GM19035 (cell line): ENCODE measurements around the gene SELENOF.
"Not testable (repeated sequence)": the region's sequence is repeated elsewhere in the genome, so short reads cannot be mapped to it uniquely, and the experiment has no call there.

Experiments used
- ATAC-seq: cut with Tn5 transposase; IDR thresholded peaks from one replicate; pipeline ENCODE4 v1.9.1; 2021; ENCODE audit not compliant: unreplicated experiment

SELENOF gene

DNA sequence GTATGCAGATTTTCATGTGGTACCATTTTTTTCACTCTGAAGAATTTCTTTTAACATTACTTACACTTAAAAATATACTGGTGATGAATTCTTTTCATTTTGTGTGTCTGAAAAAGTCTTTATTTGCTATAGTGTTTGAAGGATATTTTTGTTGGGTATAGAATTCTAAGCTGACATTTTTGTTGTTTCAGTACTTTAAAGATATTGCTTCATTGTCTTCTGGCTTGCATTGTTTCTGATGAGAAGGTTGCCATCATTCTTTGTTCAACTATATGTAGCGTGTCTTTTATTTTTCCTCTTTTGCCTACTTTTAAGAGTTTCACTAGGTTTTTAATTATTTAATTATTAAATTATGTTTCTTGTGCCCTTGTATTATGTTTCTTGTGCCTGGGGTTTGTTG is 8.5 kb upstream of the SELENOF start:
- ATAC-seq: no peak

DNA sequence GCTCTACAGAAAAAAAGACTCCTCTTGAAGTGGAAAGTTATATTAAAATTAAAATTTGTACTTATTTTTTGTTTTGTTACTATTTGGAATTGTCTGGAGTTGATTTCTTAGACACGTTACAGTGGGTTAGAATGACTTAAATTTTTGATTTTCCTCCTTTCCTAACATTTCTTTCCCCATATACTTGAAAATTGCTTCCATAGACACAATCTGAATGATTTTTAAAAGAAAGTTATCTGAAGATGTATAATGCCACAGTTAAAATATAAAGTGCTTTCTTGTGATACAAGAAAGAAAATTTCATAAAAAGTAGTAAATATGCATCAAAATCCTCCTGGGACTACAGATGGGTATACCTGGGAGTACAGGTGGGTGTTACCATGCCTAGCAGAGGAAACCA is 2.8 kb upstream of the SELENOF start:
- no peak for ATAC-seq

DNA sequence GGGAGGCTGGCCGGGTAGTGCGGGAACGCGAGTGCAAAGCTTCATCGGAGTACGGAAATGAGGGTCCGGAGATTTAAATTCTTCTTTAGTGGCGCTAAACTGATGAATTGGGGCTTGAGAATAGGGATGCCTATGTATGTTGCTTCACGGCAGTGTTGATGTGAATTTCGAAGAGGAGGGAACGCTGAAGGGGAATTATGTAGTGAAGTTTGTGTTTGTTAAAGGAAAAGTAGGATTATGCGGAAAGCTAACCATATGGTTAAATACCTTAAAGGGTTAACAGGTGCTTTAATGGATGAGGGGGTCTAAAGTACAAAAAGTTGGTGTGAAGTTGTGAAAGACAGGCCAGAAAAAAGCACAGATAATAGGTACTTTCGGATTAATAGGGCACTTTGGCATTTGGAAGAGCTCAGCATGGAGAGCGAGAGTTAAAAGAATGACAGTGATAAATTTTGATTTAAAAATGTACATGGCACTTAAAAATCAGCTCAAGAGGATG is 1.9 kb upstream of the SELENOF start:
- ATAC-seq: no peak

DNA sequence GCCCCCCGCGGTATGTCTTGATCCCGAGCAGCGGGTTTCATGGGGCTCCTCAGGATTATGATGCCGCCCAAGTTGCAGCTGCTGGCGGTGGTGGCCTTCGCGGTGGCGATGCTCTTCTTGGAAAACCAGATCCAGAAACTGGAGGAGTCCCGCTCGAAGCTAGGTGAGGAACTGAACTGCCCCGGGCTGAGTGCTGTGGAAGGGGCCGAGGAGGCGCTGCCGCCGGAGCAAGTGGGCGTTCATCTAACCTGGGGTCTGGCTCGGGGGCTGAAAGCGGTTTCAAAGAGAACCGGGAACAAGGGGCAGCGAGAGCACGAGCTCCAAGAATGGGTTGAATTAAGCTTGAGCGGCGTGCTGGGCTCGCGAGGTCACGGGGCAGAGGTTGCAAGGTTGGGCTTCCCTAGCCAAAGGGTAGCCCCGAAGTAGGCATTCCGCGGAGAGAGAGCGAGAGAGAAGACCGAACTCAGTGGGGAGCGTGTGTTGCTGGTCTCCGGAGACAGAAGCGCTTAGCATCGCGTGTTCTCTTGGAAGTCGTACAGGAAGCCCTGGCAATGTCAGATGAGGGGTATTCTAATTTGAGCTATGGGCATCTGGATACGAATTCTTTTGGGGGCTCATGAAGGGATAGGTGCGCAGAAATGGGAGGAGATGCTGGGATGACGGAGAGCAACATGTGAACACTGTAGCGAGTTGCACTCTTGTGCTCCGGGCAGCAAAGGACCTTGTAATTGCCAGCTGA is 1.2 kb upstream of the SELENOF start:
- ATAC-seq: peak; percentile 24

DNA sequence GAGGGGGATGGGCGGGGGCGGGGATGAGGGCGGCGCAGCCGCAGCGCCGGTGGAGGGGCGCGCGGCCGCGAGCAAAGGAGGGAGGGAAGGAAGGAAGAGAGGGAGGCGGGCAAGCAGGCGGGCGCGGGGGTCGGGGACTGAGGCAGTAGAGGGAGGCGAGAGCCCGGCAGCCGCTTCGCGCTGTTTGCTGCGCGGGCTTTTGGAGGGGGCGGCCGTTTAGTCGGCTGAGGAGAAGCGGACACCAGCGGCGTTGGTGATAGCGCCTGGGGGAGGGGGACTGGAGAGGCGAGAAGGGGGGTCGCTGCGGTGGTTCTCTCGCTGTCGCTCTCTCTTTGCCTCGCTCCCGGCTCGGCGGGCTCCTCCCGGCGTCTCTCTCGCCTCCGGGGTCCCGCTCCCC is 673 bp upstream of the SELENOF start, which contains the start of gene HS2ST1:
TSS of gene HS2ST1 (plus strand) at position 35 of the 397 bp plus-strand sequence.
- no peak for ATAC-seq

DNA sequence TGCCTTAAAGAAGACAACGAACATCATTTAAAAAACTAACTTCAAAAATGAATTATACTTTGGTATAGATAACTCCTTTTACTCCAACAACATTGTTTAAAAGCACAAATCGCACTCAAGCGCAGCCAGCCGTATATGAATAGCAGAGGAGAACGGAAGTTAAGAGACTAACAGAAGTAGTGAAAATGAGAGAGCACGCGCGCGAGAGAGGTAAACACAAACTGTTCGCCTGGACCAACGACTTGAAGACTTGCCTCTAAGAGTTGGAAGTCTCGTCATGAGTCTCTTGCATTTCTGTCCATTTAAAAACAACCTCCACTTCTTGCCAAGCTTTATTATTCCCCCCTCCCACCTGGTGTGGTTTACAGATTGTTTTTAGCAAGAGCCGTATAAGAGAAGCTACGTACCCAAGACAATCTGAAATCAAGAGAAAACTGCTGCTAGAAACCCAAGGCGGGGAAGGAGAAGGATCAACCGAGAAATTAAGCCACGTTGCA is 479 bp downstream of the SELENOF start:
- peak; percentile 14 for ATAC-seq

DNA sequence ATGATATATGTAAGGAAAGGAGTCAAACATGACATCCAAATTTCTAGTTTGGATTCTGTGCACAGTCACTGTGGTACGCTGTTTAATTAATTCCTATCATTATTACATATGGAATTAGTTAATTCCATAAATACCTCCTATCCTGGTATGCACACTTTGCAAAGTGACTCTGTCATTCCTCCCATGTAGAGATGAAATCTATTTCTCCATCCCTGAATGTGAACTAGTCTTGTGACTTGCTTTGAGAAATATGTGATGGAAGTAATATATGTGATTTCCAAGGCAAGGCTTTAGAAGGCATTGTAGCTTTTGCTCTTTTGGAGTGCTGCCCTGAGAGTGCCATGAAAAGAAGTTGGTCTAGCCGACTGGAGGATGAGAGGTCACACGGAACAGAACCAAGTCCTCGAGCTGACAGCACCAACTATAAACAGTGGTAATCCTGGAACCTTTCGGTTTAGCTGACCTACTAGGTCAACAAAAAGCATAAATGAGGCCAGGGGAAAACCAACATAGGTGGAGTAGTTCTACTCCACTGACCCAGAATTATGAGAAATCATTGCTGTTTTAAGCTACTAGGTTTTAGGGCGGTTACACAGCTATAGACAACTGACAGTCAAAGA is 1.5 kb downstream of the SELENOF start:
- ATAC-seq: no peak

DNA sequence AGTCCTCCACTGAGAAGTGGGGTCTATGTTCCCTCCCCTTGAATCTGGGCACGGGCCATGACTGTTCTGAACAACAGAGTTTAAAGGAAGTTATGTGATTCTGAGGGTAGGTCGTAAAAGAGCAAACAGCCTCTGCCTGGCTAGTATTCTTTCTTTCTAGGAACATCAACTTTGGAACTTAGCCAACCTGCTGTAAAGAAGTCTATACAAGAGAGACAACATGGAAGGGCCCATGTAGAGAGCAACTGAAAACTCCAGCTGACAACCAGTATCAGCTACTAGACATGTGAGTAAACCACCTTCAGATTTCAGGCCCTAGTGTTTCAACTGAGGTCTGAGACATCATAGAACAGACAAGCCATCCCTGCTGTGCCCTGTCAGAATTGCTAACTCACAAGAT is 7.5 kb downstream of the SELENOF start:
- ATAC-seq: no peak

DNA sequence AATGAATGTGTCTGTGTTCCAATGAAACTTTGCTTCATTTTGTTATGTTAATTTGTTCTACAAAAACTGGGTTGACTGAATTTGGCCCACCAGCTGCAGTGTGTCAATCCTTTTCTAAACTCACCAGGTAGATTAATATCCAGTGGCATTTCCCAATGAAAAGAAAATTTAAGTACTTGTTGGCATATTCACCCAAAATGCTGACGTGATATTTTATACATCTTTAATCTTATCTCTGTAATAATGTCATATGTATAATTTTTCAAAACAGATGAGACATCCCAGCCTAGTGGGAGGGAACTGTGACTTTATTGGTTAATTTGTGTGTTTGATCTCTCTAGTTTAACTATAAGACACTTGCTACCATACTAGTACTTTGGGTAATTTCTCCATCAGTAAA is 8.1 kb downstream of the SELENOF start:
- ATAC-seq: no peak

- not testable (repeated sequence) for ATAC-seq
These were observed 14.5 kb downstream of the SELENOF start for GRCh38 chr1:86899401-86899800.

DNA sequence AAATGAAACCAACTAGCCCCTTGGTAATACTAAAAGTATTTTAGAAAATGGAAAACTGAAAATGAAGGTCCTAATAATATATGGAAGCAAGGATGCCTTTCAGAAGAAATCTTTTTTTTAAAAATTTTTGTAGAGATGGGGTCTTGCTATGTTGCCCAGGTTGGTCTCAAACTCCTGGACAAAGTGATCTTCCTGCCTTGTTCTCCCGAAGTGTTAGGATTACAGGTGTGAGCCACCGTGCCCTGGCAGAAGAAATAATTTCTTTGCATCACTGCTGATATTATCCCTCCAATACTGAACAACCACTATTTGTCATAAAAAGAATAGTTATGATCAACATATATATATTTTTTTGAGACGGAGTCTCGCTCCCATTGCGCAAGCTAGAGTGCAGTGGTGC is 25.6 kb downstream of the SELENOF start:
- no peak for ATAC-seq

DNA sequence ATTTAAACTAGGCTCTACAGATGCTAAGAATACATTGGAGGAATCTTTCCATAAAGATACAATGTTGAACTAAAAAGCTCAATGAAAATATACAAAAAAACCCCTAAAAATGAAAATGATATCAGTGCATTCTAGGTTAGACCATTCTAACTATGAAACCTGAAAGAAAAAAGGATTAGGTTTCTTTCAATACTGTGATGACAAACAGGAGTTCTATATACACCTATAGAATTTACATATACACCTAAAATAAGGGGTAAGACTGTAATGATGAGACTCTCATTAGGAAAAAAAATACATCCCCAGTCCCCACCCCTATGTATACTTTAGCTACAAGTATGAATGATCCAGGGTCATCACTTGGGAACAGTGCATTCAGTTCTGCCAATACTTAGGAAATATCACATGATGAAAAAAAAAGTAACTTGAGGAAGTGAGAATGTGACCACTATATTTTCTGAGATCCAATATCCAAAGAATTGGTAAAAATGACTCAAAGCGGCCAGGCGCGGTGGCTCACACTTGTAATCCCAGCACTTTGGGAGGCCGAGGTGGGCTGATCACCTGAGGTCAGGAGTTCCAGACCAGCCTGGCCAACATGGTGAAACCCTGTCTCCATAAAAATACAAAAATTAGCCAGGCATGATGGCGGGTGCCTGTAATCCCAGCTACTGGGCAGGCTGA is 26.3 kb downstream of the SELENOF start:
- no peak for ATAC-seq

- no peak for ATAC-seq
These were observed 38.2 kb downstream of the SELENOF start for GRCh38 chr1:86875722-86876121.

DNA sequence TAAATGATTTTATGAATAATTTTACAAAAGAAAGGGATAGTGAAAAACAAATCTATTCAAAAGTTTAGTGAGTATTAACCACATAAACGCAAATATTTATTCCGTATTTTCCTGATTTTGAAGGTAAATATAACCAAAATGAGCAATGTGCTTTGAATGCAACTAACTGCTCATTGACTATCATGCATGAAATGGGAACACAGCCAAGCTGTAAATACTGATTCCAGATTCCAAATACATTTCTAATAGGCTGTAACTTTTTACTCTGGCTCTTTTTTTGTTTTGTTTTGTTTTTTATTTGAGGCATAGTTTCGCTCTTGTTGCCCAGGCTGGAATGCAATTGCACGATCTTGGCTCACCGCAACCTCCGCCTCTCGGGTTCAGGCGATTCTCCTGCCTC is 41.8 kb downstream of the SELENOF start:
- ATAC-seq: no peak

DNA sequence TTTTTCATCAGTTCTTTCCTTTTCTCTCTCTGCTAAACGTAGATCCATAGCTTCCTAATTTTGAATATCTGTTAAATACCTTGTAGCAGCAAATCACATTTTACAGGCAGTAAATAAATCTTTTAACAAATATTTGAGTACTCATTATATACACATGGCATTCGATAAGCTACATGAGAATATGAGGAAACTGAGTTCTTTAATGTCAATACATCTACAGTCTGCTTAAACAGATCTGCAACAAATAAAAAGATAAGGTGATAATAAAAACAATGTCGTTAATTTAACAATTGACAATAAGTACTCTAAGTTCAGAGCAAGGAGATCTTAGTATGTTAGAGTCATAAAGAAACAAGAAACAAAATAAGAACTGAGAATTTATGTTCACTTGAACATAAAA is 42.9 kb downstream of the SELENOF start:
- ATAC-seq: no peak

DNA sequence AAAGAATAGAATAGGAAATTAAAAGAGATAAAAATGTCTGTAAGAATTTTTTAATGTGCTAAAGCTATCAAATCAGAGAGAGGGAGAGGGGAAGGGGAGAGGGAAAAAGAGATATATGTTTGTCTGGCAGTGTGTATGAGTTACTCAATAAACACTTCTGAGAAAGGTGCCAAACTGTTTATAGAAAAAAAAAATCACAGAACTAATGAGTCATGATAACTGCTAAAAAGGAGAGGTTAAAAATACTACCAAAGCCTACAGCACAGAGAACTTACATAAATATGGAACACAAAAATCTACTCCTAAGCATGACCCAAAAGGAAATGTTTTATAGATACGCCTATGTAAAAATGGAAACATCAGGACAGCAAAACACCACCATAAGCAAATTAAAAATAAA is 45.4 kb downstream of the SELENOF start:
- ATAC-seq: no peak

- not testable (repeated sequence) for ATAC-seq
These were observed 46.6 kb downstream of the SELENOF start for GRCh38 chr1:86867278-86867677.

DNA sequence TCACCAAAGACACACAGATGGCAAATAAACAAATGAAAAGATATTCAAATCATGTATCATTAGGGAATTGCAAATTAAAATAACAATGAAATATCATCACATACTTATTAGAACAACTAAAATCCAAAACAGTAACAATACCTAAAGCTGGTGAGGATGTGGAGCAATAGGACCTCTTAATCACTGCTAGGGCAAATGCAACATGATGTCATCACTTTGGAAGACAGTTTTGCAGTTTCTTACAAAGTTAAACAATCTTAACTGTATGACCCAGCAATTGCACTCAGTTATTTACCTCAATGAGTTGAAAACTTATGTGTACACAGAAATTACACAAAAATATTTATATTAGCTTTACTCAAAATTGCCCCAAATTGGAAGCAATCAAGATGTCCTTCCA is 47.3 kb downstream of the SELENOF start:
- ATAC-seq: no peak

DNA sequence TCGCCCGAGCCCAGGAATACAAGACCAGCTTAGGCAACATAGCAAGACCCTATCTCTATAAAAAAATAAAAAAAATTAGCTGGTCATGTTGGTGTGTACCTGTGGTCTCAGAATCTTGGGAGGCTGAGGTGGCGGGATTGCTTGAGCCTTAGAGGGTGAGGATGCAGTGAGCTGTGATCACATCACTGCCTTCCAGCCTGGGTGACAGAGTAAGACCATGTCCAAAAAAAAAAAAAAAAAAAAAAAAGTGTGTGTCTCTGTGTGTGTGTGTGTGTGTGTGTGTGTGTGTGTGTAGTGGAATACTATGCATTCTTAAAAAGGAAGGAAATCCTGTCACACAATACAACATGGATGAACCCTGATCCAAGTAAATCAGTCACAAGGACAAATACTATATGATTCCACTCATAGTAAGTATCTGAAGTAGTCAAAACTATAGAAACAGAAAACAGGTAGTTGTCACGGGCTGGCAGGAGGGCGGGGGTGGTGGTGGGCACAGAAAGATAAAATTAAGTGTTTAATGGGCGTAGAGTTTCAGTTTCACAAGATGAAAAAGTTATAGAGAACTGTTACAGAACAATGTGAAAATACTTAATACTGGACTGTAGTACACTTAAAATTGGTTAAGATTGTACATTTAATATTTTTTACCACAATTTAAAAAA is 47.8 kb downstream of the SELENOF start:
- no peak for ATAC-seq

DNA sequence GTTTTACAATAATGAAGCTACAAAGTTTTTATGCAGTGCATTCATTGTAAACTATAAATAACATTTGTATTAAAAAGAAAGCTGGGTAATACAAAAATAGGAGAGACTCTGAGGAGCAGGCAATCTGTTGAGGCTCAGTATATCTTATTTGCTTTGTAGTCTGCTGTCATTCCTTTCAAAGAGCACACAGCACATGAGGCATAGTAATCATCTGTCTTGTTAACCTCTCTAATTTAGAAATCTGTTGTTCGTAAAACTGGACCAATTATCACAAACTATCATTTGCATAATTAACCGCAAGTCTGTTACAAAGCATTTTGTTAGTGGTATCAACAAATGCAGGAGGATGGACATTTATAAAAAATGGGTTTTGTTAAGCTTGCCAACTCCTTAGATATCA is 51.0 kb downstream of the SELENOF start:
- ATAC-seq: no peak

- no peak for ATAC-seq
These were observed 52.5 kb downstream of the SELENOF start for GRCh38 chr1:86861424-86861823.
